ENCODE data around the gene TAGLN2.

The TAGLN2 gene

GRCh38 chr1:159877695-159878444, 47.4 kb downstream of the TAGLN2 start:
- H3K27me3 ChIP-seq (ENCODE audit: insufficient read depth, low read depth, severe bottlenecking) = peaks cover 98% of the 10 kb centered on the region
- H3K27ac ChIP-seq = no peak overlapping the region
- DNase-seq = no peak
- no peaks in the 10 kb centered on the region for H3K36me3 ChIP-seq
- TF ChIP-seq CTCF (IDR thresholded peaks at IDR 0.05; ENCODE audit: low read depth, low read length) = no peak
- H3K4me3 ChIP-seq (ENCODE audit: low read depth, low read length) = no peak overlapping the region
- H3K9me3 ChIP-seq (ENCODE audit: severe bottlenecking) = no peaks in the 10 kb centered on the region

- no peak overlapping the region for H3K4me3 ChIP-seq (ENCODE audit: low read depth, low read length)
- H3K27ac ChIP-seq = no peak overlapping the region
- no peak for DNase-seq
- peaks cover 99% of the 10 kb centered on the region for H3K27me3 ChIP-seq (ENCODE audit: insufficient read depth, low read depth, severe bottlenecking)
- no peaks in the 10 kb centered on the region for H3K36me3 ChIP-seq
- no peaks in the 10 kb centered on the region for H3K9me3 ChIP-seq (ENCODE audit: severe bottlenecking)
- TF ChIP-seq CTCF (IDR thresholded peaks at IDR 0.05; ENCODE audit: low read depth, low read length) = no peak
These were observed 51.7 kb downstream of the TAGLN2 start for GRCh38 chr1:159873530-159874143.

GRCh38 chr1:159872891-159873290, 52.4 kb downstream of the TAGLN2 start:
- Histone ChIP-seq H3K36me3 (no peaks in the 10 kb centered on the region), H3K4me3 (ENCODE audit: low read depth, low read length) (no peak overlapping the region), H3K9me3 (ENCODE audit: severe bottlenecking) (no peaks in the 10 kb centered on the region), H3K27ac (no peak overlapping the region), H3K27me3 (ENCODE audit: insufficient read depth, low read depth, severe bottlenecking) (peaks cover 100% of the 10 kb centered on the region)
- no peak for TF ChIP-seq CTCF (IDR thresholded peaks at IDR 0.05; ENCODE audit: low read depth, low read length)
- no peak for DNase-seq

GRCh38 chr1:159870704-159871103, 54.6 kb downstream of the TAGLN2 start:
- H3K27me3 ChIP-seq (ENCODE audit: insufficient read depth, low read depth, severe bottlenecking) = peaks cover 98% of the 10 kb centered on the region
- TF ChIP-seq CTCF (IDR thresholded peaks at IDR 0.05; ENCODE audit: low read depth, low read length) = no peak
- no peaks in the 10 kb centered on the region for H3K36me3 ChIP-seq
- peaks cover 10% of the 10 kb centered on the region for H3K9me3 ChIP-seq (ENCODE audit: severe bottlenecking)
- no peak overlapping the region for H3K27ac ChIP-seq
- H3K4me3 ChIP-seq (ENCODE audit: low read depth, low read length) = no peak overlapping the region
- DNase-seq = no peak

- Histone ChIP-seq H3K27ac (no peak overlapping the region), H3K4me3 (ENCODE audit: low read depth, low read length) (no peak overlapping the region), H3K27me3 (ENCODE audit: insufficient read depth, low read depth, severe bottlenecking) (peaks cover 96% of the 10 kb centered on the region), H3K9me3 (ENCODE audit: severe bottlenecking) (peaks cover 10% of the 10 kb centered on the region), H3K36me3 (no peaks in the 10 kb centered on the region)
- TF ChIP-seq CTCF (IDR thresholded peaks at IDR 0.05; ENCODE audit: low read depth, low read length) = no peak
- DNase-seq = no peak
These were observed 55.7 kb downstream of the TAGLN2 start for GRCh38 chr1:159869607-159870006.

All from WERI-Rb-1 (cell line).